Activated CD8-positive, alpha-beta T cell treated with anti-CD3 and anti-CD28 coated beads, Interleukin-2, amount 10 ng/mL, durations not matched to agents 7 days and 5 days (primary cell): ENCODE measurements around the gene GDAP2. TPM values are rescaled to one million over a fixed set of nuclear protein-coding genes. Genes with fewer than 3 reads are reported as not detected.

Source experiments
- ATAC-seq: fragments of 150-1000 bp; cut with Tn5 transposase; one replicate; pipeline ENCODE4 v1.10.0; 2021; ENCODE audit warnings: moderate library complexity
- CTCF ChIA-PET: fragments of 350-600 bp; sonication (Branson Sonifier 250); formaldehyde crosslinking; loops from one replicate; lab custom pipeline; 2021; ENCODE audit warnings: antibody characterized with exemption; lab: Charles Lee
- POLR2A ChIA-PET: fragments of 350-600 bp; sonication (Branson Sonifier 250); formaldehyde crosslinking; loops from one replicate; lab custom pipeline; 2021; ENCODE audit warnings: antibody characterized with exemption; lab: Charles Lee
- DNase-seq: peaks from one replicate; pipeline ENCODE4 v3.0.0-alpha.2; 2020
- H3K27ac Mint-ChIP-seq: one replicate; pipeline ENCODE4 v1.8.0; 2021; ENCODE audit warnings: mild to moderate bottlenecking, mixed read lengths
- H3K27me3 Mint-ChIP-seq: one replicate; pipeline ENCODE4 v1.8.0; 2021; ENCODE audit warnings: low read depth, mixed read lengths
- H3K36me3 Mint-ChIP-seq: one replicate; pipeline ENCODE4 v1.8.0; 2021; ENCODE audit warnings: low read depth, mixed read lengths
- H3K4me1 Mint-ChIP-seq: one replicate; pipeline ENCODE4 v1.8.0; 2021; ENCODE audit warnings: low read depth, mixed read lengths
- H3K4me3 Mint-ChIP-seq: one replicate; pipeline ENCODE4 v1.8.0; 2021; ENCODE audit warnings: mild to moderate bottlenecking, mixed read lengths
- H3K9me3 Mint-ChIP-seq: one replicate; pipeline ENCODE4 v1.8.0; 2022; ENCODE audit warnings: mixed read lengths; ENCODE audit not compliant: insufficient read depth
- total RNA-seq, 2 experiments: library from RNA; stranded (reverse); gene quantifications; one replicate each; pipeline ENCODE4 v1.2.3, GENCODE V29; 2021

GDAP2 gene
- total RNA-seq, 2 experiments from 2014 or later = 19.8 to 21.1 TPM

GRCh38 chr1:117820096-117820495 is 109.3 kb downstream of the GDAP2 start:
- ATAC-seq (no peak), DNase-seq (no peak)
- Mint-ChIP-seq H3K36me3 (no peaks in the 10 kb centered on the region), H3K27me3 (peaks cover 14% of the 10 kb centered on the region), H3K9me3 (no peaks in the 10 kb centered on the region), H3K4me3 (no peak overlapping the region), H3K4me1 (no peaks in the 10 kb centered on the region), H3K27ac (no peak overlapping the region)
- ChIA-PET POLR2A (no interaction called here), CTCF (no interaction called here)

- no peaks in the 10 kb centered on the region for H3K36me3 Mint-ChIP-seq
- peaks cover 10% of the 10 kb centered on the region for H3K27me3 Mint-ChIP-seq
- ATAC-seq (no peak), DNase-seq (no peak)
- ChIA-PET CTCF (no interaction called here), POLR2A (no interaction called here)
- H3K9me3 Mint-ChIP-seq = no peaks in the 10 kb centered on the region
- no peak overlapping the region for H3K27ac Mint-ChIP-seq
- H3K4me1 Mint-ChIP-seq = no peaks in the 10 kb centered on the region
- H3K4me3 Mint-ChIP-seq = no peak overlapping the region
Measured at GRCh38 chr1:117819301-117819700, 110.1 kb downstream of the GDAP2 start.

GRCh38 chr1:117818456-117818855 is 111.0 kb downstream of the GDAP2 start:
- DNase-seq (no peak), ATAC-seq (no peak)
- Mint-ChIP-seq H3K4me3 (no peak overlapping the region), H3K36me3 (no peaks in the 10 kb centered on the region), H3K4me1 (no peaks in the 10 kb centered on the region), H3K27me3 (peaks cover 7% of the 10 kb centered on the region), H3K9me3 (no peaks in the 10 kb centered on the region), H3K27ac (no peak overlapping the region)
- ChIA-PET POLR2A (no interaction called here), CTCF (no interaction called here)

- H3K36me3 Mint-ChIP-seq = no peaks in the 10 kb centered on the region
- H3K27ac Mint-ChIP-seq = no peak overlapping the region
- ChIA-PET POLR2A (no interaction called here), CTCF (no interaction called here)
- H3K27me3 Mint-ChIP-seq = no peaks in the 10 kb centered on the region
- ATAC-seq (no peak), DNase-seq (no peak)
- no peak overlapping the region for H3K4me3 Mint-ChIP-seq
- no peaks in the 10 kb centered on the region for H3K9me3 Mint-ChIP-seq
- no peaks in the 10 kb centered on the region for H3K4me1 Mint-ChIP-seq
Measured at GRCh38 chr1:117817629-117818028, 111.8 kb downstream of the GDAP2 start.

- DNase-seq (no peak), ATAC-seq (no peak)
- ChIA-PET CTCF (no interaction called here), POLR2A (no interaction called here)
- H3K27me3 Mint-ChIP-seq = no peaks in the 10 kb centered on the region
- no peaks in the 10 kb centered on the region for H3K4me1 Mint-ChIP-seq
- H3K36me3 Mint-ChIP-seq = no peaks in the 10 kb centered on the region
- H3K9me3 Mint-ChIP-seq = no peaks in the 10 kb centered on the region
- no peak overlapping the region for H3K27ac Mint-ChIP-seq
- no peak overlapping the region for H3K4me3 Mint-ChIP-seq
Measured at GRCh38 chr1:117815926-117816325, 113.5 kb downstream of the GDAP2 start.

GRCh38 chr1:117814856-117815797 is 114.3 kb downstream of the GDAP2 start:
- Mint-ChIP-seq H3K4me3 (no peak overlapping the region), H3K27ac (no peak overlapping the region), H3K4me1 (no peaks in the 10 kb centered on the region), H3K27me3 (no peaks in the 10 kb centered on the region), H3K36me3 (no peaks in the 10 kb centered on the region), H3K9me3 (no peaks in the 10 kb centered on the region)
- ATAC-seq = no peak
- POLR2A ChIA-PET = no interaction called here
- CTCF ChIA-PET = no interaction called here
- no peak for DNase-seq

Other genes starting within 250 kb of the GDAP2 start
- gene WDR3, start 118 bp upstream of the GDAP2 start, total RNA-seq = 10 to 100 TPM; 25.3 to 27.5 TPM